Vein endothelial cell (primary cell): ENCODE data around the gene IFT74. TPM values are rescaled to one million over a fixed set of nuclear protein-coding genes. Genes with fewer than 3 reads are reported as not detected.

Source experiments
- total RNA-seq: library from RNA; depleted of rRNA; stranded (reverse); fragments of >200 nt; gene quantifications from 2 replicates; pipeline ENCODE4 v1.2.3, GENCODE V29; 2012

IFT74 gene
- 6.9 and 10.7 TPM in 2 replicates for total RNA-seq

DNA sequence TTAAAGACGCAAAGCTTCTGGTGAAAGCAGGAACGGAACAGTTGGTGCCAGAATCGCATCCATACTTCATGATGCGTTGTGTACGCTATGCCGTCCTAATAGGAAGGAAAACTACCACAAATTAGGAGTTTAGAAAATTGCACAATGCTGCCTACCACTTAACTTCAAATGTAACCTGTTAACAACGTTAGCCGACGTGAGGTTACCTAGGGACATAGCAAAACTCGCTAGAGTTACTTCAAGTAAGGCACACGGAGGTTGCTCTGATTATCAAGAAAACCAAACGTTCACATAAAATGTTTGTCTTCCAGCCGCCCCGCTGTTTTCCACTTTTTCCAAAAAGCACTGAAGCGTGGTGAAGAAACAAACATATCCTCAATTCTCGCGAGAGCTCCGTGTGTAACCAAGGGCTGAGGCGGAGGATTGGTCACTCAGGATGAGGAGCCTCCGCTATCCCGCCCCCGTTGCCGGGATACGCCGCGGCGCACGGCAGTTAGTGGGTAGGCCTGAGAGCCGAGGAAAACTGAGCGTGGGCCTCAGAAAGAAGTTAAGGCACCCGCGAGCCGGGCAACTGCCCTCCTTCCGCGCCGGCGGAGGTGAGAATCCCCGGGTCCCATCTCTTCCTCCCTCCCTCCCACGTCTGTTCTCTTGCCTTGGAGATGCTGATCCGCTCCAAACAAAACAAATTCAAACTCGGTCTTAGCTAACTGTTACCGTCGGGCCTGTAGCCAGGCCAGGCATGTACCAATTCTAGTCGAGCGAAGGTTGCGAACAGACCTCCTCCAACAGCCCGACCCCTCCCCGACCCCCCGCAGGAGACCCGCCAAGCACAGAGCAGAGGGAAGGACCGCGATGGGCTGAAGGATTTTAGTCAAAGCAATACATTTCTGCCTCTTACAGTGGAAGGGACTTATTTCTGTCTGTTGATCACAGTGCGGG, at the start of gene IFT74:
TSS of gene IFT74 (plus strand) at position 492 of the 939 bp plus-strand sequence. CDS start 5,556 bp downstream, outside the sequence.

DNA sequence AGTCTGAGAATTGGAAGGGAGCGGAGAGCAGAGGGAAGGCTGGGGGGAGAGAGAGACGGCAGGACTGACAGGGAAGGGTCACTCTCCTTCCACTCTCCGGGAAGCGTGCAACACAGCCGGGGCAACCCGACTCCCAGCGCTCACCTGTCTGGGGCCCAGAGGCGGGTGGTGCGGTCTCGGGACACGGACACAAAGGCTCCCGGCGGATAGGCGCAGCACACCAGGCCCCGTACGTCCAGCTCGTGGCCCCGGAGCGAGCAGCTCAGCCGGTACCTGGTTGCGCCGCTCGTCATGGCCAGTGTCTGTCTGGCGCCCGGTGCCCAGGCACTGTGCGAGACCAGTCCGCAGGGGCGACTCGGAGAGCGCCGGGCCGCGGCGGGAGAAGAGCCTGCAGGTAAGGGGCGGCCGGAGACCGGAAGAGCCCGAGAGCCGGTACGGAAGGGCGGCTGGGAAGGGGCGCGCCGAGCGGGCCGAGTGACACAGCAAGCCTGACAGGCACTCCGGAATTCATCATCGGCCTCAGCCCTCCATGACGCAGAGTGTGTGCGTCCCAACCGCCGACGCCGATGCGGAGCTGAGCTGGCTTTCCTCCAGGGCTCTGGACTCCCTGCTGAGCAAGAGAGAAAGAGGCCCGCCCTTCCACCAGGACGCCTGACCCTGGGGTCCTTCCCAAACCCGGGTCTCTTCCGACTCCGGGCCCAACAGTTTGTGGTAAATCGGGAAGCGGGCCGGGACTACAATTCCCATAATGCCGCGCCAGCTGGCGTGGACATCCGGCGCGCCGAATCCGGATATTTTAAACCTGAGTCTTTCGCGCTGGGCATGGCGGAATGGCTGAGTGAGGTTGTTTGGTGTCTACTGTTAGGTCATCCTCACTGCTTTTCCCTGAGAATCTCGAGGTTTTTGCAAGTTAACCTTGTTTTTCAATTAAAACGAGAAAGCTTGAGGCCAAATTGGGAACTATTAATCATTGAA, 9.2 kb upstream of the IFT74 start, which contains the start of gene PLAA:
TSS of gene PLAA (minus strand) at position 490 of the 975 bp plus-strand sequence. CDS start at position 293, 197 bp downstream.

DNA sequence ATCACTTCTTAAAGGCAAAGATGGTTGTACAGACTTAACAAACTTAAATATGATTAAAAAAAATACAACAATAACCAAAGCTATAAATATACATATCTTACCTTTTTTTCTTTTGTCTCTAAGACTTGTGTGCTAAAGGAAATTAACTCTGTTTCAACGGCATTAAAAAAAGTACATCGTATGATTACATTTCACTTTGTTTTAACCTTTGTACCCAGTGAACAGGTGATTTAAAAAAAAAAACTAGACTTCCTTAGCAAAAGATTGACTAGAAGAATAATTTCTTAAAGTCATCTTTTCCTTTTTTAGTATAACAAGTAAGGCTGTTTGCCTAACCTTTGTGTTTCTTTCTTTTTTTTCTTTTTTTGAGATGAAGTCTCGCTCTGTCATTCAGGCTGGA, 49.3 kb downstream of the IFT74 start, which contains the start of gene LRRC19:
TSS of gene LRRC19 (minus strand) at position 182 of the 400 bp plus-strand sequence. CDS start 5,978 bp downstream, outside the sequence.

DNA sequence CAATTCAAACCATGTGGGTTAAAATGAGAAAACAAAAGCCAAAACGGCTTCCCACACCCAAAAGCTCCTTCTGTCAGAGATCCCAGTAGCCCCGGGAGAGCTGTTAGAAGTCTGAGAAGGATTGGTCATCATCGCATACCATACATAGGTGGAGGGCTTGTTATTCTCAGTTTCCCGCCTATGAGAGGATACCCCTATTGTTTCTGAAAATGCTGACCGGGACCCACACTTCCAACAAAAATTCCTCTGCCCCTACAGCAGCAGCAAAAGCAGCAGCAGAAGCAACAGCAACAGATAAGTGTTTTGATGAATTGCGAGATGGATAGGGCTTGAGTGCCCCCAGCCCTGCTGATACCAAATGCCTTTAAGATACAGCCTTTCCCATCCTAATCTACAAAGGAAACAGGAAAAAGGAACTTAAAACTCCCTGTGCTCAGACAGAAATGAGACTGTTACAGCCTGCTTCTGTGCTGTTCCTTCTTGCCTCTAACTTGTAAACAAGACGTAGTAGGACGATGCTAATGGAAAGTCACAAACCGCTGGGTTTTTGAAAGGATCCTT, 152.8 kb downstream of the IFT74 start, which contains the start of gene TEK:
TSS of gene TEK (plus strand) at position 245 of the 561 bp plus-strand sequence. CDS start 366 bp downstream, outside the sequence.

Other genes starting within 250 kb of the IFT74 start
- 17.9 and 19.3 TPM in 2 replicates for gene CAAP1, start 63.6 kb upstream of the IFT74 start, total RNA-seq
- 42.8 and 43.1 TPM in 2 replicates for gene PLAA, start 9.2 kb upstream of the IFT74 start, total RNA-seq
- gene LRRC19, start 49.3 kb downstream of the IFT74 start, total RNA-seq, result not detected in 2 replicates
- 89.3 and 139 TPM in 2 replicates for gene TEK, start 152.8 kb downstream of the IFT74 start, total RNA-seq